Mononuclear cell (primary cell): ENCODE data around the gene METTL1. TPM values are rescaled to one million over a fixed set of nuclear protein-coding genes. Genes with fewer than 3 reads are reported as not detected.

Experiments used
- H3K27me3 ChIP-seq: 2 replicates; pipeline ENCODE4 v1.6.0; 2011; ENCODE audit warnings: low read length, control low read depth; ENCODE audit not compliant: insufficient read depth
- H3K4me1 ChIP-seq: 2 replicates; pipeline ENCODE4 v1.5.1; 2011; ENCODE audit warnings: mild to moderate bottlenecking, low read length, control low read depth; ENCODE audit not compliant: insufficient read depth
- H3K4me3 ChIP-seq: 2 replicates; pipeline ENCODE4 v1.5.1; 2011; ENCODE audit warnings: mild to moderate bottlenecking, low read length, moderate library complexity
- H3K9me3 ChIP-seq: 2 replicates; pipeline ENCODE4 v1.5.1; 2011; ENCODE audit warnings: low read depth, mild to moderate bottlenecking, control low read depth, low read length
- total RNA-seq: library from RNA; depleted of rRNA; stranded (reverse); fragments of >200 nt; gene quantifications from one replicate; pipeline ENCODE4 v1.2.3, GENCODE V29; 2012

METTL1 gene
- total RNA-seq, 1 donor: 2.3 TPM

- H3K4me3 ChIP-seq: no peak within 1 kb of the TSS
- no peaks in the 10 kb centered on the region for H3K9me3 ChIP-seq
- peaks cover 39% of the 10 kb centered on the region for H3K27me3 ChIP-seq
- H3K4me1 ChIP-seq: peaks cover 40% of the 10 kb centered on the region
Measured at GRCh38 chr12:57766464-57767304, 5.2 kb downstream of the METTL1 start, which contains the start of gene CYP27B1. TSS of gene CYP27B1 (minus strand) at chr12:57767078. CDS start at chr12:57767041, 37 bp downstream.

GRCh38 chr12:57765698-57766463 lies 6.0 kb downstream of the METTL1 start:
- Histone ChIP-seq H3K9me3 (no peaks in the 10 kb centered on the region), H3K4me1 (peaks cover 32% of the 10 kb centered on the region), H3K27me3 (peaks cover 39% of the 10 kb centered on the region), H3K4me3 (peak overlapping the region; percentile 30)

- Histone ChIP-seq H3K4me3 (peak overlapping the region; percentile 30), H3K4me1 (peaks cover 28% of the 10 kb centered on the region), H3K9me3 (no peaks in the 10 kb centered on the region), H3K27me3 (peaks cover 39% of the 10 kb centered on the region)
Measured at GRCh38 chr12:57765003-57765697, 6.8 kb downstream of the METTL1 start.

- H3K27me3 ChIP-seq: peaks cover 39% of the 10 kb centered on the region
Measured at GRCh38 chr12:57764662-57765002, 7.3 kb downstream of the METTL1 start.

GRCh38 chr12:57763881-57764661 lies 7.8 kb downstream of the METTL1 start:
- H3K4me1 ChIP-seq: peaks cover 28% of the 10 kb centered on the region
- H3K27me3 ChIP-seq: peaks cover 39% of the 10 kb centered on the region
- no peak overlapping the region for H3K4me3 ChIP-seq
- no peaks in the 10 kb centered on the region for H3K9me3 ChIP-seq

More at GRCh38 chr12:57764662-57765002, 7.3 kb downstream of the METTL1 start:
- peaks cover 28% of the 10 kb centered on the region for H3K4me1 ChIP-seq
- H3K4me3 ChIP-seq: no peak overlapping the region
- no peaks in the 10 kb centered on the region for H3K9me3 ChIP-seq

GRCh38 chr12:57762463-57762862 lies 9.4 kb downstream of the METTL1 start:
- no peaks in the 10 kb centered on the region for H3K9me3 ChIP-seq
- peaks cover 28% of the 10 kb centered on the region for H3K4me1 ChIP-seq
- H3K4me3 ChIP-seq: no peak overlapping the region
- peaks cover 37% of the 10 kb centered on the region for H3K27me3 ChIP-seq

- Histone ChIP-seq H3K9me3 (no peaks in the 10 kb centered on the region), H3K4me1 (peaks cover 32% of the 10 kb centered on the region), H3K27me3 (peaks cover 27% of the 10 kb centered on the region), H3K4me3 (no peak overlapping the region)
Measured at GRCh38 chr12:57761391-57761998, 10.4 kb downstream of the METTL1 start.

- Histone ChIP-seq H3K4me3 (no peak overlapping the region), H3K27me3 (peaks cover 17% of the 10 kb centered on the region), H3K9me3 (no peaks in the 10 kb centered on the region), H3K4me1 (peaks cover 31% of the 10 kb centered on the region)
Measured at GRCh38 chr12:57760347-57760982, 11.4 kb downstream of the METTL1 start.

- H3K4me3 ChIP-seq: no peak overlapping the region
Measured at GRCh38 chr12:57759360-57759980, 12.4 kb downstream of the METTL1 start.

GRCh38 chr12:57758552-57759359 lies 13.1 kb downstream of the METTL1 start:
- Histone ChIP-seq H3K4me3 (no peak overlapping the region), H3K27me3 (no peaks in the 10 kb centered on the region), H3K4me1 (peaks cover 28% of the 10 kb centered on the region), H3K9me3 (no peaks in the 10 kb centered on the region)

More at GRCh38 chr12:57759360-57759980, 12.4 kb downstream of the METTL1 start:
- H3K4me1 ChIP-seq: peaks cover 23% of the 10 kb centered on the region
- peaks cover 7% of the 10 kb centered on the region for H3K27me3 ChIP-seq
- H3K9me3 ChIP-seq: no peaks in the 10 kb centered on the region

GRCh38 chr12:57757771-57758170 lies 14.1 kb downstream of the METTL1 start:
- Histone ChIP-seq H3K4me3 (no peak overlapping the region), H3K9me3 (no peaks in the 10 kb centered on the region), H3K27me3 (no peaks in the 10 kb centered on the region), H3K4me1 (peaks cover 36% of the 10 kb centered on the region)

GRCh38 chr12:57756406-57757341 lies 15.2 kb downstream of the METTL1 start:
- peak overlapping the region; percentile 49 for H3K4me3 ChIP-seq
- no peaks in the 10 kb centered on the region for H3K27me3 ChIP-seq
- peaks cover 45% of the 10 kb centered on the region for H3K4me1 ChIP-seq
- H3K9me3 ChIP-seq: no peaks in the 10 kb centered on the region
